Smooth muscle cell (in vitro differentiated cells): ENCODE results near the gene SUDS3. TPM values are rescaled to one million over a fixed set of nuclear protein-coding genes. Genes with fewer than 3 reads are reported as not detected.

Experiments
- DNase-seq: peaks from one replicate; lab custom pipeline; 2025; ENCODE audit not compliant: unreplicated experiment; lab: John Stamatoyannopoulos, UW
- H2AFZ ChIP-seq: fragments of 200-600 bp; sonication (generic); 2 replicates; pipeline ENCODE4 v1.6.0; 2016; ENCODE audit warnings: antibody characterized with exemption, low read depth, mild to moderate bottlenecking
- H3F3A ChIP-seq: fragments of 200-600 bp; sonication (generic); 2 replicates; pipeline ENCODE4 v1.6.0; 2017; ENCODE audit warnings: antibody characterized with exemption, low read depth
- H3K27ac ChIP-seq: fragments of 200-600 bp; sonication (generic); 2 replicates; pipeline ENCODE4 v1.5.1; 2016; ENCODE audit warnings: low read depth, mild to moderate bottlenecking
- H3K27me3 ChIP-seq: fragments of 200-600 bp; sonication (generic); 2 replicates; pipeline ENCODE4 v1.6.1; 2016; ENCODE audit warnings: low read depth, mild to moderate bottlenecking
- H3K36me3 ChIP-seq: fragments of 200-600 bp; sonication (generic); 2 replicates; pipeline ENCODE4 v1.5.1; 2016; ENCODE audit warnings: low read depth
- H3K4me1 ChIP-seq: fragments of 200-600 bp; sonication (generic); 2 replicates; pipeline ENCODE4 v1.5.1; 2016; ENCODE audit warnings: low read depth
- H3K4me2 ChIP-seq: fragments of 200-600 bp; sonication (generic); 2 replicates; pipeline ENCODE4 v1.6.0; 2016; ENCODE audit warnings: mild to moderate bottlenecking
- H3K4me3 ChIP-seq: fragments of 200-600 bp; sonication (generic); 2 replicates; pipeline ENCODE4 v1.5.1; 2016; ENCODE audit warnings: mild to moderate bottlenecking
- H3K79me2 ChIP-seq: fragments of 200-600 bp; sonication (generic); 2 replicates; pipeline ENCODE4 v1.6.0; 2016; ENCODE audit warnings: low read depth, mild to moderate bottlenecking
- H3K9ac ChIP-seq: fragments of 200-600 bp; sonication (generic); 2 replicates; pipeline ENCODE4 v1.6.0; 2016; ENCODE audit warnings: low read depth
- H3K9me3 ChIP-seq: fragments of 200-600 bp; sonication (generic); replicated peaks from 2 replicates; pipeline ENCODE4 v1.5.1; 2016; ENCODE audit warnings: low read depth
- H4K20me1 ChIP-seq: fragments of 200-600 bp; sonication (generic); 2 replicates; pipeline ENCODE4 v1.6.0; 2016; ENCODE audit warnings: low read depth
- WGBS: methylation state at CpG from one replicate; pipeline ENCODE4 v1.1.7; 2016; ENCODE audit warnings: low lambda C conversion rate; 5-methylcytosine and 5-hydroxymethylcytosine counted together
- polyA plus RNA-seq: library from polyadenylated mRNA; unstranded; fragments of >200 nt; fragmentation: Nextera tagmentation; extraction: Ambion mirVana; gene quantifications from 2 replicates; pipeline ENCODE4 v1.2.1, GENCODE V29; 2016
- total RNA-seq: library from RNA; depleted of rRNA; stranded (reverse); fragments of >200 nt; gene quantifications from 2 replicates; pipeline ENCODE4 v1.2.3, GENCODE V29; 2014
- TF ChIP-seq, protein P1 (sequence below): fragments of 200-600 bp; sonication (generic); IDR thresholded peaks from 2 replicates; pipeline ENCODE4 v1.5.1; 2017; ENCODE audit warnings: borderline replicate concordance, mild to moderate bottlenecking, antibody characterized with exemption; ENCODE audit not compliant: insufficient read depth, poor library complexity, severe bottlenecking

The SUDS3 gene
- total and polyA plus RNA-seq, 2 experiments from 2014 or later, result 11.4 to 58.2 TPM

DNA sequence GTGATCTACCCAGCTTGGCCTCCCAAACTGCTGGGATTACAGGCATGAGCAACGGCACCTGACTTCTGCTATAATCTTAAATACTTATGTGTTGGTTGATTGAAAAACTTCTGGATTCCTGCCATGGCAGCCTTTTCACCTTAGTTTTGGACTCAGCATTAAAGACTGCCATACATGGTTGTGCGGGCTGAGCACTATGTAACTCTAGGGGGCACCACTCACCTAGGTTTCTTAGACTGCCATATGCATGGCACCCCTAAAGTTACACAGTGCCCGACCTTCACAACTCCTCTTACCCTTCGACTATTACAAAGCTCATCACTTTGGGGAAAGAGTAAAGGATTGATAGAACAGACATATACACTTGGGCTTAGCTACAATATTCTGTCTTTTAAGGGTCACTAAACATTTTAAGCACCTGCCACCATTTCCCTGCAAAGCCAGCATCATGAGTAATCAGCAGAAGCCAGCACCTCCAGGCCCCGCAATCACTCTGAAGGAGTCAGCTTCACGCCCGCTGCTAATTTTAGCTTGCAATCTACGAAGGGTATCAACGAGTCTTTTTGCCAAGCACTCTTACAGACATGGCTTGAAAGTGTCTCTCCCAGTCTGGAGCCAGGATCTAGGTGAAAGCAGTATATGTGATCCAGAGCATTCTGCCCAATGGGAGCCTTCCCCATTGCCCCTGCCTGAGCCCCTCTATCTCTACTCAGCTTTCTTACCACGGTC lies 59.8 kb downstream of the SUDS3 start:
- no peak overlapping the region for H3K4me3 ChIP-seq
- no peaks in the 10 kb centered on the region for H3K9me3 ChIP-seq
- no peaks in the 10 kb centered on the region for H3K79me2 ChIP-seq
- WGBS, result 82% methylated on average over 10 of the region's 10 CpGs
- DNase-seq, result no peak
- TF ChIP-seq, protein P1, sequence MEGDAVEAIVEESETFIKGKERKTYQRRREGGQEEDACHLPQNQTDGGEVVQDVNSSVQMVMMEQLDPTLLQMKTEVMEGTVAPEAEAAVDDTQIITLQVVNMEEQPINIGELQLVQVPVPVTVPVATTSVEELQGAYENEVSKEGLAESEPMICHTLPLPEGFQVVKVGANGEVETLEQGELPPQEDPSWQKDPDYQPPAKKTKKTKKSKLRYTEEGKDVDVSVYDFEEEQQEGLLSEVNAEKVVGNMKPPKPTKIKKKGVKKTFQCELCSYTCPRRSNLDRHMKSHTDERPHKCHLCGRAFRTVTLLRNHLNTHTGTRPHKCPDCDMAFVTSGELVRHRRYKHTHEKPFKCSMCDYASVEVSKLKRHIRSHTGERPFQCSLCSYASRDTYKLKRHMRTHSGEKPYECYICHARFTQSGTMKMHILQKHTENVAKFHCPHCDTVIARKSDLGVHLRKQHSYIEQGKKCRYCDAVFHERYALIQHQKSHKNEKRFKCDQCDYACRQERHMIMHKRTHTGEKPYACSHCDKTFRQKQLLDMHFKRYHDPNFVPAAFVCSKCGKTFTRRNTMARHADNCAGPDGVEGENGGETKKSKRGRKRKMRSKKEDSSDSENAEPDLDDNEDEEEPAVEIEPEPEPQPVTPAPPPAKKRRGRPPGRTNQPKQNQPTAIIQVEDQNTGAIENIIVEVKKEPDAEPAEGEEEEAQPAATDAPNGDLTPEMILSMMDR, result no peak
- no peaks in the 10 kb centered on the region for H3F3A ChIP-seq
- H3K27me3 ChIP-seq, result no peaks in the 10 kb centered on the region
- no peak overlapping the region for H2AFZ ChIP-seq
- no peak overlapping the region for H3K27ac ChIP-seq
- no peak overlapping the region for H3K4me2 ChIP-seq
- no peaks in the 10 kb centered on the region for H3K4me1 ChIP-seq
- H3K36me3 ChIP-seq, result no peaks in the 10 kb centered on the region
- H4K20me1 ChIP-seq, result no peaks in the 10 kb centered on the region
- no peak overlapping the region for H3K9ac ChIP-seq

DNA sequence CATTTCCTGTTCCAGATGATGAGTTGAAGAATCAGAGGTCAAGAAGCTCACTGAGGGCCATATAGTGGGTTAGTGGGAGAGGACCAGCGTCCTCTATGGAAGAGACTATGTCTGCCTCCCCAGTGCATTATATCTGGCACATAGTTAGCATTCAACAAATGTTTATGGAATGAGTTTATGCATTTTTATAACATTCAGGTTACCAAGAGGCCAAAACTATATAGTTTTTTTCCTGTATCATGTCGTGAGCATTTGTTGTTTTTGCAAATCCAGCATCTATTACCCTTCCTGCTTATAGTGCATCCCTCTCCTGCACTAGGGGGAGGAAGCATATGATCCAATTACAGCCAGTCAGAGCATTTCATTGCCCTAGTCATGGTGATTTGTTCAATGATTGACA lies 60.6 kb downstream of the SUDS3 start:
- Histone ChIP-seq H3K4me2 (no peak overlapping the region), H3F3A (no peaks in the 10 kb centered on the region), H4K20me1 (no peaks in the 10 kb centered on the region), H3K4me3 (no peak overlapping the region), H3K27me3 (no peaks in the 10 kb centered on the region), H3K79me2 (no peaks in the 10 kb centered on the region), H3K4me1 (no peaks in the 10 kb centered on the region), H3K9me3 (no peaks in the 10 kb centered on the region), H3K9ac (no peak overlapping the region), H3K36me3 (no peaks in the 10 kb centered on the region), H3K27ac (no peak overlapping the region), H2AFZ (no peak overlapping the region)
- 69% methylated on average over 2 of the region's 2 CpGs for WGBS
- TF ChIP-seq, protein P1, result no peak
- DNase-seq, result no peak

DNA sequence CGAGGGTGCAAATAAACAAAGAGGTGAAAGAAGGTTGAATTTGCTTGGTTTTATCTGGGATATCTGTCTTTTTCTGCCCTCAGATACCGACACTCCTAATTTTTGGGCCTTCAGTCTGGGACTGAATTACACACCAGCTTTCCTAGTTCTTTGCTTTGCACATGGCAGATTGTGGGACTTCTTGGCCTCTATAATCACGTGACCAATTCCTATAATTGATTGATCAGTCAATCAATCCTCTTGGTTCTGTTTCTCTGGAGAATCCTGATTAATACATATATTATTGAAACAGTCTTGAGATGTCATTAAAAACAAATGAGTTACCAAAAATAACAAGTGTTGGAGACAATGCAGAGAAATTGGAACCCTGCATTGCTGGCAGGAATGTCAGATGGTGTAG lies 62.7 kb downstream of the SUDS3 start:
- TF ChIP-seq, protein P1, result no peak
- H3F3A ChIP-seq, result no peaks in the 10 kb centered on the region
- H3K4me1 ChIP-seq, result no peaks in the 10 kb centered on the region
- H3K4me2 ChIP-seq, result no peak overlapping the region
- H3K4me3 ChIP-seq, result no peak overlapping the region
- no peaks in the 10 kb centered on the region for H3K36me3 ChIP-seq
- no peak overlapping the region for H3K9ac ChIP-seq
- no peak overlapping the region for H3K27ac ChIP-seq
- DNase-seq, result no peak
- no peaks in the 10 kb centered on the region for H3K79me2 ChIP-seq
- no peaks in the 10 kb centered on the region for H4K20me1 ChIP-seq
- H3K9me3 ChIP-seq, result no peaks in the 10 kb centered on the region
- no peak overlapping the region for H2AFZ ChIP-seq
- H3K27me3 ChIP-seq, result no peaks in the 10 kb centered on the region
- WGBS, result 80% methylated on average over 3 of the region's 3 CpGs

DNA sequence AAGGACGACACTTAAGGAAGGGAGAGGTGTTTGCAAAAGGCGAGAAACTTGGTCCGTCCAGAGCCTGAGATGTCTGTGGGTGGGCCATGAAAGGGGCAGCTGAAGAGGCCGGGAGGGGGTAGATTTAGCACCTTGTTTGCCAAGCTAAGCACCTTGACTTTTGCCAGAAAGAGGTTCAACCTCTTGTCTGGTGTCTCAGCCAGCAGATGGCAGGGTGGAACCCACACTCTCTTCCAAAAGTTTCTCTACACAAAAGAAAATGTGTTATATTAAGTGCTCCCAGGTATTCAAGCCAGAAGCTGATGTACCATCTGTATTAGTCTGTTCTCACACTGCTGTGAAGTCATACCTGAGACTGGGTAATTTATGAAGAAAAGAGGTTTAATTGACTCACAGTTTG lies 69.9 kb downstream of the SUDS3 start:
- Histone ChIP-seq H3K4me2 (no peak overlapping the region), H3K9ac (no peak overlapping the region), H3K36me3 (no peaks in the 10 kb centered on the region), H3K79me2 (no peaks in the 10 kb centered on the region), H3K27ac (no peak overlapping the region), H2AFZ (no peak overlapping the region), H3K27me3 (no peaks in the 10 kb centered on the region), H3K4me3 (no peak overlapping the region), H3F3A (no peaks in the 10 kb centered on the region), H3K4me1 (no peaks in the 10 kb centered on the region), H3K9me3 (no peaks in the 10 kb centered on the region), H4K20me1 (no peaks in the 10 kb centered on the region)
- 73% methylated on average over 4 of the region's 4 CpGs for WGBS
- TF ChIP-seq, protein P1, result no peak
- DNase-seq, result no peak
